HG03060 (cell line): Measurements from ENCODE around the gene ANKLE2.
A peak's percentile ranks its signal among the peaks of the same experiment; 100 is the strongest.
"Not testable (repeated sequence)": the region's sequence is repeated elsewhere in the genome, so short reads cannot be mapped to it uniquely, and the experiment has no call there.

Experiments
- ATAC-seq: cut with Tn5 transposase; IDR thresholded peaks from one replicate; pipeline ENCODE4 v1.9.1; 2021; ENCODE audit warnings: low read depth, moderate number of reproducible peaks; ENCODE audit not compliant: unreplicated experiment

Gene ANKLE2

DNA sequence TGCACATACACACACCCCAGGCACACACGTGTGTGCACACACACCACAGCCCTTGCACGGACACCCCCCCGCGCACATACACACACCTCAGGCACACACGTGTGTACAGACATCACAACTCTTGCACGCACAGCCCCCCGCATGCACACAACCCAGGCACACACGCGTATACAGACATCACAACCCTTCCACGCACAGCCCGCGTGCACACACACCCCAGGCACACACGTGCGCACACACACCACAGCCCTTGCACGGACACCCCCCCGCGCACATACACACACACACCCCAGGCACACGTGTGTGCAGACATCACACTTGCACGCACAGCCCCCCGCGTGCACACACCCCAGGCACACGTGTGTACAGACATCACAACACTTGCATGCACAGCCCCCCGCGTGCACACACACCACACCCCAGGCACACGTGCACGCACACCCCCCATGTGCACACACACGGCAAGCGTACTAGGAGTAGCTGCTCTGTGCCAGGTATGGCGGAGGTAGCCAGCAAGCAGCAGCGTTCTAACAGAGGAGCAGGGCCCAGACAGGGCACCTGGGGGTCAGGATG is 18.2 kb upstream of the ANKLE2 start:
- no peak for ATAC-seq

DNA sequence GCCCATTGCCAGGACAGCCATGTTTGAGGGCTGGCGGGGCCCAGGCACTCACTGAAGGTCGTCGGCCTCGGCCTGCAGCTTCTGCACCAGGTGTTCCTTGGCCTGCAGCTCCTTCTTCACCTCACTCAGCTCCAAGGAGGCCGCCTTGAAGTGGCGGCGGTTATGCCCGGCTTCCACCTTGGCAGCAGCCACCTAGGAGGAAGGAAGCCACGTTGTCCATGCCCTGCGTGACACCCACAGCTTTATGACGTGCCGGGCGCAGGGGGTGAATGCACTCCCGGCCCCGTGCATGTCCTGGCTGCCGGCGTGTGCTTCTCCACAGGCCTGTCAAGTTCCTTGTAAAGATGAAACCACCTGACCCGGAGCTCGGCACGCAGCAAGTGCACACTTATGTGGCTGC is 16.0 kb upstream of the ANKLE2 start:
- ATAC-seq, result no peak

DNA sequence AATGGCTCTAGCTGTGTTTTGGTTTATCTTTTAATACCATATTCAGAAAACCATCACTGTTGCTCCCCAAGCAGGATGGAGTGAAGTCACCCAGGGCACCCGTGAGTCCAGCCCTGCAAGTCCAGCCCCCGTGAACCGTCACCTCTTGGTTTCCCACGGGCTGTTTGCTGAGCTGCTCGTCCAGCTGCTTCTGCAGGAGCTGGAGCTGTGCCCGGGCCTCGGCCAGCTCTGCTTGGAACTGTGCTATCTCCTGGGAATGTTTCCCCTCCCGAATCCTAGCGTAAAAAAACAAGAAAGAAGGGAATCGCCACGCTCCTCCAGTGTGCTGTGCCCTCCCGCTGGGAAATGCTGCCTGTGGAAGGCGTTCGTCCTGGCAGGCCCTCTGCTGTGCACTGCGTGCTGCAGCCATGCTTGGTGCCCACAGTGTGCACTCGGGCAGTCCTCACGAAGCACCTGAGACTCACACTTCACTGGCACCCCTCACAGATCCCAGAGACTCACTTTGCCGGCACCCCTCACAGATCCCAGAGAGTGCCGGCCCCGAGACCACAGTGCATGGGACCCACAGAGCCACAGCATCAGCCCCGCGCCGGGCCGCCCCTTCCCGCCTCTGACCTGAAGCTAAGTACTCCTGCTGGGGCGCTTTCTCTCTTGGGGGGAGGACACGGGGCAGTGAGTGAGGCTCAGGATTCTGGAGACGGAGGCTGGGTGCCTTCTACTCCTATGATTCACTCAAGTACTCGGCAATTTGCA is 15.4 kb upstream of the ANKLE2 start:
- no peak for ATAC-seq

DNA sequence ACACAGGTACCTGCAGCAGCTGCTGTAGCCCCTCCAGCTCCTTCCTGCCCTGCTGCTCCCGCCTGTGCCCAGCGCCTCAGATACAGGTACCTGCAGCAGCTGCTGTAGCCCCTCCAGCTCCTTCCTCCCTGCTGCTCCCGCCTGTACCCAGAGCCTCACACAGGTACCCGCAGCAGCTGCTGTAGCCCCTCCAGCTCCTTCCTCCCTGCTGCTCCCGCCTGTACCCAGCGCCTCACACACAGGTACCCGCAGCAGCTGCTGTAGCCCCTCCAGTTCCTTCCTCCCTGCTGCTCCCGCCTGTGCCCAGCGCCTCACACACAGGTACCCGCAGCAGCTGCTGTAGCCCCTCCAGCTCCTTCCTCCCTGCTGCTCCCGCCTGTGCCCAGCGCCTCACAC is 14.6 kb upstream of the ANKLE2 start:
- ATAC-seq, result not testable (repeated sequence)

DNA sequence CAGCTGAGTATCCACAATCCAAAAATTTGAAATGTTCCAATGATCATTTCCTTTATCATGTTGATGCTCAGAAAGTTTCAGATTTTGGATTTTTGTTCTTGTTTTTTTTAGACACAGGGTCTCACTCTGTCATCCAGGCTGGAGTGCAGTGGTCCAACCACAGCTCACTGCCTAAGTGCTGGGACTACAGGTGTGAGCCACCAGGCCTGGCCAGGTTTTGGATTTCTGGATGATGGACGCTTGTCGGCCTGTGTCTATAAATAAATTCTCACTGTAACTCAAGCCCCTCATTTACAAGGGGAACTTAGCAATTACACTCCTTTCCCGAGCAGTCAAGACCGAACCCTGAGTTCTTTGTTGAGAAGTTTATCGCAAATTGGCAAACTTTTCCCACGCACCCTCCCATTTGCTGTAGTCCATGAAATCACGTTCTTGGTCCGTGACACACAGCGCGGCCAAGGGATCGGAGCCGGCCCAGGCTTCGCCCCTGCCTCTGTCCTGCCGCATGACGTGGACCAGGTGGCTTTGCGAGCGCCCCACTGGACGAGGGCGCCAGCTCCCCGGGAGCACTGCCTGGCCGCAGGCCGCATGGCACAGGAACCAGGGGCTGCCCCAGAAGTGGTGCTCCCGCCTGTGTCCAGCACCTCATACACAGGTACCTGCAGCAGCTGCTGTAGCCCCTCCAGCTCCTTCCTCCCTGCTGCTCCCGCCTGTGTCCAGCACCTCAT is 14.0 kb upstream of the ANKLE2 start:
- ATAC-seq, result no peak

DNA sequence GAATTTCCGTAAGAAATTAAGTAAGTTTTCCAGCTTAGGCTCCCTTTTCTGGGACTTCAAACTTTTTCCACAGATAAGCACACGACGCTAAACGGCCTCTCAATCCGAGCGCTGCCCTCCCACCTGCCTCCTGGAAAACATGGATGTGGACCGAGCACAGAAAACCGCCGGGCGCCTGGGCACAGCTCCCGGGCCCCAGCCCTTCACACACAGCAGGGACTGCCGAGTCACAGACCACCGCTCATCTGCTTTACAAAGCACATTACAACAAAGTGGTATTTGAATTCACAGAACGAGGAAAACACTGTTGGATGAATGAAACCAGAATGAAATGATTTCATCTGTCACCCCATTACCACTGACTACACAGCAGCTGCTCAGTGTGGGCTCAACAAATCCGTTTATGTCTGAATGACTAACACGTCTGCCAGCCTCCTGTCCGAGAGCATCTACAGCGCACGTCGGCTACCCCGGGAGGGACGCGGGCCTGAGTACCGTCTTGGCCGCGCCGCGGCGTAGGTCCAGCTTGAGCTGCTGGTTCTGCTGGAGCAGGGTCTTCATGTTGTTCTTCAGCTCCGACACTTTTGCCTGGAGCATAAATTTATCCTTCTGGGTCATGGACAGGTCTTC is 13.1 kb upstream of the ANKLE2 start:
- no peak for ATAC-seq

DNA sequence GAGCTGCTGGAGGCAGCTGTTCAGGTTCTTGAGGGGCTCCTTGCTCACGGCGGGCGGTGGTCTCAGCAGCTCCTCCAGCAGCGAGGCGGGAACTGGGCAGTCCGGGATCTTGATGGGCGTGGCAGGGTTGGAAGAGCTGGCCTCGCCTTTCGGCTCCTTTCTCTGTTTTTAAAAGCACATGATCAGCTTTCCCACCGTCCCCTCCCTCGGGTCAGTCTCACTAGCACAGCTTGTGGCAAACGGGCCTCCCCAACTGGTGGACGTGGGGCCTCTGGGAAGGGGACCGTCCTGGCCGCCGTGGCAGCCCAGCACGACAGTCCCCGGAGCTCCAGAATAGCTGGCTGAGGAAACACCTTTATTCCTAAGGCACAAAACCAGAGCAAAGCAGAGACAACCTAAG is 12.5 kb upstream of the ANKLE2 start:
- ATAC-seq, result no peak

DNA sequence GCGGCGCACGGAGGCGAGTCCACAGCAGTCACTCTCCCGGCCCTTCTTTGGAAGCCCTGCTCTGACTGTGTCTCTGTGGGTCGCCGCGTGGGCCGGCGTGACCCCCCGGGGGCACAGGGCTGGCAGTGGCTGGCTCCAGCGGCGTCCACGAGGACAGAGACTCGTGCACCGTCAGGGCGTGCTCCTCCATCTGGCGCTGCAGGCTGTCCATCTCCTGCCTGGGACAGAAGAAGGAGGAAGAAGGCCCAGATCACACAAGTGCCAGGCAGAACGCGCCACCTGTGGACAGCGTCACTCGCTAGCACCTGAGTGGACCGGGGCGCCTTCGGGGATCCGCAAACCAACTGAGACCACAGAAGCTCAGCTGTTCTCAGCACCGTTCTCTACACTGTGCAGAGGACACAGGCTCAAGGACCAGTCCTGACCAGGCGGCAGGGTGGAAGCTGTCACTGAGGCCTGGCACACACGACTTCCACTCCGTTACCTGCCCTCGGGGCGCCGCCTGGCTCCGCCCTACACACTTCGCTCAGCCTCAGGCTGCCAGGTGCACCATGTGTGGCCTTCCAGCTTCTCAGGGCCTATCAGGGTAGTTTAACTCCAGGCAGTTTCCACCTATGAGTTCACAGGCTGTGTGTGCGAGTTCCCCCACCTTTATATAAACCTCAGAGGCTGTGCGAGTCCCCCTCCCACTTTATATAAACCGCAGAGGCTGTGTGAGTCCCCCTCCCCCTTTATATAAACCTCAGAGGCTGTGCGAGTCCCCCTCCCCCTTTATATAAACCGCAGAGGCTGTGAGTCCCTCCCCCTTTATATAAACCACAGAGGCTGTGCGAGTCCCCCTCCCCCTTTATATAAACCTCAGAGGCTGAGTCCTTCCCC is 11.7 kb upstream of the ANKLE2 start:
- ATAC-seq, result no peak

DNA sequence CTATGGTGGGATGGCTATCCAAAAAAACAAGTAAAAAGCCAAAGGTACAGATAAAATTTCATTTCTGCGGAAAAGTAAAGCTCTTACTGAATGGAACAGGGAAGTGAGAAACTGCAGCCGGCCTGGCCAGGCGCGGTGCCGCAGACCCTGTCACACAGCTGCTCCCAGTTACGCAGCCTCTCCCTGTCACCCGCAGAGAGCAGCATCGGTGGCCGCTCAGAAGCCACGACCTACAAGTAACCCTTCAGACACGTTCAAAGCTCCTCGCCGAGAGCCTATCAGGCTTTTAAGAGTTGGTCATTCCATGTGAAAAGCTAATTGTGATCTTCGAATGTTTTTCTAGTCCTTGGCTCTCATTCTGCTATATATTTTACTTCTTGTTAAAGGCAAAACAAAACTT is 11.0 kb upstream of the ANKLE2 start:
- no peak for ATAC-seq

DNA sequence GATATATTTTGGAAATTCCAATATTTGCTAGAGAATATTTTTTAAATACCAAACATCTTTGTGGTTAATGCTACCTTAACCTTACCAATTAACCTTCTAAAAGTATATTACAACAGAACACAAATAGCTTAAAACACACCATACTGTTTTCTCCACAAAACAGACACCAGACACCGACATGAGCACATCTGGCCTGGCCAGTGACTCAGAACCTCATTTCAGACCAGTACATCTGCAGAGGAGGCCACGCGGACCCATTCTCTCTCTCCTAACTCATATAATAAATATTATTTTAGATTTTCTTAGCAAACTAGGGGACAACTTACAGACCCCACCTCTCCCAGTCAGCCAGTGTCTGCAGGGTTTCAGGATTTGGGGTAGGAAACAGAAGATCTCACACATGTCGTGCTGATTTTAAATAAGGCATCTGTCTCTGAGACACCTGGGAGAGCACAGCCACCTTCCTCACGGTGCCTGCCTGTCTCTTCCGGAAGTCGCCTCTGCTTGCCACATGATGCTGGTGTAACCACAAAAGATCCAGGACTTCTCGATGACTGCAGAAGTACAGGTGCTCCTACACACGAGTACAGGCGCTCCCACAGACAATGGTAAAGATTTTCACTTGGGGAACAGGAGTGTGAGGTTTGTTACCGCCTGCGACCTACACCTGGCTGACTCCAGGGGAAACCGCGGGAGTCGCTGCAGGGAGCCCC is 9.7 kb upstream of the ANKLE2 start:
- peak; percentile 43 for ATAC-seq

DNA sequence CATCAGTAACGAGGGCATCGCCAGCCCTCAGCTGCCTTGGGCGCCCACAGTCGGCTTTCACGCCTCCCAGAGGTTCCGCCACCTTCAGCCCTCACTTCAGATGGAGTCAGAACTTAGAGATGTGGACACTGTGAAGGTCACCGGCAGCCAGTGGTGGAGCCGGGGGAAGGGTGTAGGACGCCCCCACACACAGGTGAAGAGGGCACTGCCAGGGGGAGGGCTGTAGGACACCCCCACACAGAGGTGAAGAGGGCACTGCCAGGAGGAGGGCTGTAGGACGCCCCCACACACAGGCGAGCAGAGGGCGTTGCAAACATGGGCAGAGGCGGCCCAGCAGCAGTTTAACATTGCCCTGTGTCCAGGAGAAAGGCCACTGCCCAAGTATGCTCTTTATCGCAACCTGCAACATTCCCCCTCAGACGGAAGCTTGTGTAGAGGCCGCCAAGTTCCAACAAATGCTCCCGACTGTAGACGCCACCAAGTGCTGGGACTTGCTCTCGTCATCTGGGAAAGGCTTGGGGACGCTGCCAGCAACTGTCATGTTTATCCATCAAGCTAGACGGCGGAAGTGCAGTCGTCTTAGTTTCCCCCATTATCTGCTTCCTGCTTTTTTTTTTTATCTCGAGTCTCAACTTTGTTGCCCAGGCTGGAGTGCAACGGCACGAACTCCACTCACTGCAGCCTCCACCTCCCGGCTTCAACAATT is 4.9 kb upstream of the ANKLE2 start:
- no peak for ATAC-seq

DNA sequence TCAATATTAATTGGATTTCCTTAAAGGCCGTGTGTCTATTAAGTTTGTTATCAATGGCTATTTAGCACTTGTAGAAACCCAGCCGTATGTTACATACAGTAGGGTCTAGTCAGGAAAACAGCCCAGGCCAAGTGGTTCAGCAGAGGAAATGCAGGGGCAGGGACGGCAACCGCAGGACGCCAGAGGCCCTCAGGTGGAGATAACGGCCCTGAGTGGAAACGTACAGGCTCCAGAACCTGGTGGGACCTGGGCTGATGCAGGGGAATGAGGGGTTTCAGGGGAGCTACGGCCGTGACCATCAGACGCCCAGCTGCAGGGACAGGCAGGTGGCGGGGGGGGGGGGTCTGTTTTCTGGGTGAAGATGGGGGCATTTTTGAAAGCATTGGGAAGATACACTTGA is 3.7 kb upstream of the ANKLE2 start:
- ATAC-seq, result no peak

DNA sequence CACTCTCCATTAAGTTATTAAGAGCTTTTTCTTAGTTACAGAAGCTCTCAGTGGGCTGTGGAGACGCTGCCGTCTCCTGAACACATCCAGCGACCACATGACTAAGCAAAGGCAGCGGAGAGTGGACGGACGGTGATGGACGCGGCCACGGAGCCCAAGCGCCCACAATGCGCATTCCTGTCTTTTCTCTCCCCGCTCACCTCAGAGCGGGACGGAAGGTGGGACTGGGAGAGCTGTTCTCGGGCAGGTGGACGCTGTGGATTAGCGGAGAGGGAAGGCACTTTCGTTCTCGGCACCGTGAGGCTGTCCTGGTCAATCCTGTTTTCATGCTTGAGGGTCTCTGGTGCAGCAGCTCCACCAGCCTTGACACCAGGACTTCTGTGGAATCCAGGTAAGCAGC is 2.6 kb upstream of the ANKLE2 start:
- ATAC-seq, result no peak

DNA sequence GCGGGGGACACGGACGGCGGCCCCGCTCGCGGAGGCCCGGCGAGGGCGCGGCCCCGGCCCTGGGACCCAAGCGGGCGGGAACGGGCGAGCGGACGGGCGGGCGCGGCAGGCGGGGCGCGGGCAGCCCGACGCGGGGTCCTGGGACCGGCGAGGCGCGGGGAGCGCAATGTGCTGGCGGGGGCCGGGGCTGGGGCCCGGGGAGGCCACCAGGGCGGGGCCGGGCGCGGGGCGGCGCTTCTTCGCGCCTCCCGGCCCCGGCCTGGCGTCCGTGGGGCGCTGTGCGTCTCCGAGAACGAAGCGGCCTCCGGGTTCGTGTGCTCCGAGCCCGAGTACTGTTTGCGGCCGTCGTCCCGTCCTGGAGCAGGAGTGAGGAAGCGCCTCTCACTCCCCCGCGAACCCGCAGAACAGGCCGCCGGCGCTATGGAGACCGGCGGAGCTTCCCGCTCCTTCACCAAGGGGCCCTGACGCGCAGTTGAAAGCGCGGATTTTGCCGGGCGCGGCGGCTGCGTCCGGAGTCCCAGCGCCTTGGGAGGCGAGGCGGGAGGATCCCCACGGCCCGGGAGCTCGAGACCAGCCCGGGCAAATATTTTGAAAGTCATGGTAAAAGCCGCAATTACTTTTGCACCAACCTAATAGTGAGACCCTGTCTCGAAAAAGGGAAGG is 420 bp upstream of the ANKLE2 start:
- no peak for ATAC-seq

DNA sequence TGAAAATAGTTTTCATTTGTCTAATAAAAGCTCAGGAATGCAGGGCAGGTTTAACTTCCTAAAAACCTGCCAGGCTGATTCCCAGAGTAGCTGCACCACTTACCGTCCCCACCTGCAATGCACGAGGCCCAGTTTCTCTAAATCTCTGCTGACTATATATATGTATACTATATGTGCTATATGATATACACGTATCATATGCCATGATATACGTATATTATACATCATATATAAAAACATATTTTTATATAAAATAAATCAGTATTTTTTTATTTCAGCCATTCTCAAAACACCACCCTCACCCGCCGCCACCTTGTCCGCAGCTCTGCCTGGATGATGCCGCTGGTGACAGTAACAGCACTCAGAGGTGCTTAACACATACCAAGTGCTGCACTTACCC is 2.3 kb downstream of the ANKLE2 start:
- no peak for ATAC-seq

DNA sequence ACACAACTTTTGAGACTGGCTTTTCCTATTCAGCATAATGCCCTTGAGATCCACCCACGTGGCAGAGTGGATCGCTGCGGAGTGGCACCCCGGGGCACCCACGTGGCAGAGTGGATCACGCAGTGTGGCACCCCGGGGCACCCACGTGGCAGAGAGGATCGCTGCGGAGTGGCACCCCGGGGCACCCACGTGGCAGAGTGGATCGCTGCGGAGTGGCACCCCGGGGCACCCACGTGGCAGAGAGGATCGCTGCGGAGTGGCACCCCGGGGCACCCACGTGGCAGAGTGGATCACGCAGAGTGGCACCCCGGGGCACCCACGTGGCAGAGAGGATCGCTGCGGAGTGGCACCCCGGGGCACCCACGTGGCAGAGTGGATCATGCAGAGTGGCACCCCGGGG is 2.8 kb downstream of the ANKLE2 start:
- not testable (repeated sequence) for ATAC-seq

DNA sequence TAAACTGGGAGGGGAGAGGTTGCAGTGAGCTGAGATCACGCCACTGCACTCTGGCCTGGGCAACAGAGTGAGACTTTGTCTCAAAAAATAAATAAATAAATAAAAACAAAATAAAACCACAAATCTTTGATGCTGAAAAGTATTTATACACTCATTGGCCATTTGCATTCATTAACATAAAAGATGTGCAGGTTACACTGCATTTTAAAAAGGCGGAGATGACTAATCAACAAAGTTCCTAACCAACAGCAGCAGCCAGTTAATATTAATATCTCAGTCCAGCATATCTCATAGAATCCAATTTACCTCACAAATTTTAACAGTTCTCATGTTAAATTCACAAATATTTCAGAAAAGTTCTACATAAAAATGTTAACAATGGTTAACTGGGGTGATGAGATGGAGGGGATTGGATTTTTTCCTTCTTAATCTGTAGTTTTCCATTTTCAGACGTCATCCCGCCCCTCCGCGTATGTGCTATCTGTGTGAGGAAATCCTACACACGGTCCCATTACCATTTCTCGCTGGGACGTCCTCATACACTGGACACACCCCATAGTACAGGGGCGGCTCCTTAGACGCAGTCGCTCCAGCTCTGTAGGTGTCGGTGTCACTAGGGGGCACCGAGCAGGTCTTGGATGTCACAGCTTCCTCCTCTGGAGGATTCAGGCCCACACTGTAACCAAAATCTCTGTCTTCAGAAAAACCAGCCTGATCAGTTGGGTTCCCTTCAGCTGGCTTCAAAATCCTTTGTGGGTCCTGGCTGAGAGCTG is 7.3 kb downstream of the ANKLE2 start:
- ATAC-seq, result no peak

DNA sequence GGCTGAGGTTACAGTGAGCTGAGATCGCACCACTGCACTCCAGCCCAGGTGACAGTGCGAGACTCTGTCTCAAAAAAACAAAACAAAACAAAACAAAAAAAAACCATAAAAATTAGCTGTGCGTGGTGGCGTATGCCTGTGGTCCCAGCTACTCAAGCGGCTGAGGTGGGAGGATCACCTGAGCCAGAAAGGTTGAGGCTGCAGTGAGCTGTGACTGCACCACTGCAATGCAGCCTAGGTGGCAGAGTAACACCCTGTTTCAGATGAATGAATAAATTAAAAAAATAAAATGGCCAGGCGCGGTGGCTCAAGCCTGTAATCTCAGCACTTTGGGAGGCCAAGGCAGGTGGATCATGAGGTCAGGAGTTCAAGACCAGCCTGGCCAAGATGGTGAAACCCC is 8.0 kb downstream of the ANKLE2 start:
- not testable (repeated sequence) for ATAC-seq
